Activated CD4-positive, alpha-beta T cell treated with anti-CD3 and anti-CD28 coated beads, Interleukin-2, Interleukin-6, amounts not matched to agents 100 ng/mL and 50 ng/mL, durations not matched to agents 16 hours and 8 hours (primary cell): ENCODE results near the gene TUB.

Source experiments
- DNase-seq: peaks from one replicate; pipeline ENCODE4 v3.0.0-alpha.2; 2020

Gene TUB

GRCh38 chr11:8080674-8081590 lies at the start of gene TUB:
TSS of gene TUB (plus strand) at chr11:8081211. CDS start at chr11:8081511, 300 bp downstream.
- DNase-seq, result peak; percentile 10

GRCh38 chr11:8031248-8032115 lies 49.5 kb upstream of the TUB start:
- no peak for DNase-seq

GRCh38 chr11:8032122-8032521 lies 48.9 kb upstream of the TUB start:
- DNase-seq, result no peak

DNA sequence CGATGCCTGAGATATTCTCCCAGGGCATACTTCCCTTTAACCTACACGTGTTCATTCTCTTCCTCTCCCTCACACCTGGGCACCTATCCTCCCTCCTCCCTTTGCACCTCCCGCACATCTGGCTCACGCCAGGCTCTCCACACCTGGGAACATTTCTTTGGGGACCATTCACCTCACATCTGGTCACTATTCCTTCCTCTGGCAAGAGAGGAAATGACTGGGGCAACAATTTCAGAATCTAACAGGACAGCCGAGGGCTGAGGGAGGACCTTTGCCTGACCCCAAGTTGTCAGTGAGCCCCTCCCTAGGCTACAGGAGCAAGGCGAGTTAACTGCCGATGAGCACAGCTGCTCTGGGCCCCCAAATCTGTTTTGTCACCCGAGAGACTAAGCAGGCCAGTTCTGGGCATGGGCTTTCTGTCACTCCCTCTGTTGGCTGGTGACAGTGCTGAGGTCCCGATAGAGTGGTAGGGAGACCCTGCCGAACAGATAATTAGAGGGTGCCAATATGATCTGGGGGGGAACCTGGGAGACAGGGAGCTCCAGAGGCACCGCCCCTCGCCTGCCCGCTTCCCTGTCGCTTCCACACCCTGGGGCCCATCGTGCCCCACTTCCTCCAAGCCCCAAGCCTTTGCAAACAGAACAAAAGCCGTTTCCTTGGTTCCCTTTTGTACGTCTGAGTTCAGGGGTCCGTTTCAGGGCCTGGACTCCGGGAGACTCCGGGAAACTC lies 48.3 kb upstream of the TUB start:
- no peak for DNase-seq

- peak; percentile 59 for DNase-seq
Measured at GRCh38 chr11:8033305-8034105, 47.5 kb upstream of the TUB start.

GRCh38 chr11:8034106-8034585 lies 46.9 kb upstream of the TUB start:
- no peak for DNase-seq

DNA sequence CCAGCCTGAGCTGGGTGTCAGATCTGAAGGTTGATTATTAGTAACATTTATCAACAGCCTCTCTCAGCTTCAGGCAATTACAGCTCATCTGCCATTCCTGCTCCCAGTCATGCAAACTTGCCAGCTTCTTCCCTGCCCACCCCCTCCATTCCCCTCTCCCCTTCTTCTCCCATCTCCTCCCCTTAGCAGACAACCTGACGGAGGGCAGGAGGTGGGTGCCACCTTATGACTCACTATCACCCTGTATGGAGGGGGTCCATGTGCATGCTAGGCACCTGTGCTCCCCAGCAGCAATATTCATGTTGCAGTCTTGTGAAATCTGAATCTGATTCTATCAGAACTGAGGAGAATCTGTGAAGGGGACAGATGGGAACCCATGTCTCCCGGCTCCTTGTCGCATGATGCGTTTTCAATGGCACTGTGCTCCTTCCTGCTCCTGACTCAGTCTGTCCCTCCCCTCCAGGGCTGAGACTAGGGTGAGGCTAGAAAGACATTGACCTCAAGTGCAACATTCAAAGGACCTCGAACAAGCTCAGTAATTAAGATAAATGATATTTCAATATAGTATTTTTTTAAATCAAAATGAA lies 46.3 kb upstream of the TUB start:
- DNase-seq, result no peak

DNA sequence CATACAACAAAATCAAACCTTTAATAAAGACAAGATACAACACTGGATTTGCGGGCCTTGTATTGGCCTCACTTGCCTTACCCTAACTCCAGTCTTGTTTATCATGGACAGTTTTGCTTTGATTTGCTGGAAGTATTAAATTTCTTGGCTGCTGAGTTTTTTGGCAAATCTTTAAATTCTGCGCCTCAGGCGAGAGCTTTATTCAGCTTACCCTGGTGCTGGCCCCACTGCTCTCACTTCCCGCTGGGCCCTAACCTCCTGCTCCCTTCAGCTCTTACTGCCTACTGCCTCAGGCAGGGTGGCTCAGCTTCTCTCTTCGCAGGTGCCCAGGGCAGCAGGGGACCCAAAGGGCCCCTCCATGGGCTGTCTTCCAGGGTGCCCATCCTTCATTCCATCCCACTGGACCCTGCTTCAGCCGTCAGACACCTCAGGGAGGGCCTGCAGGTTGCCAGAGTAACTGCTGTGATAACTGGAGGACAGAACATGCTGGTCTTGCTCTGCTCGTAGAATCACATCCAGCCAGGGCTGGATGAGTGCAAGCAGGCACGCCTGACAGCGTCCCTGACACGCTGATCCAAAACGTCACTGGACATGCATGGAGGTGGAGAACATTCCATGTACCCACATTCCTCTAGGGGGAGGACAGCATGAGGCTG lies 45.7 kb upstream of the TUB start:
- no peak for DNase-seq

- no peak for DNase-seq
Measured at GRCh38 chr11:8036002-8036802, 44.8 kb upstream of the TUB start.

GRCh38 chr11:8036986-8037385 lies 44.0 kb upstream of the TUB start:
- DNase-seq, result no peak

GRCh38 chr11:8038393-8038792 lies 42.6 kb upstream of the TUB start:
- DNase-seq, result no peak

GRCh38 chr11:8038811-8039529 lies 42.0 kb upstream of the TUB start:
- no peak for DNase-seq

GRCh38 chr11:8039530-8040260 lies 41.3 kb upstream of the TUB start:
- DNase-seq, result no peak

DNA sequence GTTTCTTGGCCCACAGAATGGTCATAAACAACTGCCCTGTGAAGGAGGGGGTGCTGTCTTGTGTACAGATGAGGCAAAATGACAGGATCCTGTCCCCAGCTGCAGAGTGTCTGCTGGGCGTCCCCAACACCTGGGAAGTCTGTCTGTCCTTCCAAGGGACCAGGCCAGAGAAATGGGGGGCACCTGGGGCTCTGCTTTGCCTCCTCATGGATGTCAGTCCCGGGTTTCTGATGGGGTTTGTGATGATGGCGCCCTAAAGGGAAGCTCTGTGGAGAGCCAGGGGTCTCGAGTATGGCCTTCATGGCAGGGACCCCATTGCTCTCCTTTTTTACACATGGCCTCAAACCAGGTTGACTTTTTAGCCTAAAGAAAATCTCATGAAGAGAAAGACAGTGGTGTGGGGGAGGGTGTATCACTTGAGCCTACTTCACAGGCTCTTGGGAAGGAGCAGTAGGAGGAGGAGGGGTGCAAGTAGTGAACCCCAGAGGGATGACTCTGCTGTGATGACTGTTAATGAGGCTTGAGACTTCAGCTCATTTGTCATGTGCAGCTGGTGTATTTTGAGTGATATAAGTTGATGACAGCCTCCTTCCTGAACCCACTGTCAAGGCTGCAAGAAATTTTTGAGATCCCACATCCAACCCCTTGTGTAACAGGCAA lies 40.6 kb upstream of the TUB start:
- no peak for DNase-seq

GRCh38 chr11:8040921-8041285 lies 40.1 kb upstream of the TUB start:
- DNase-seq, result no peak

DNA sequence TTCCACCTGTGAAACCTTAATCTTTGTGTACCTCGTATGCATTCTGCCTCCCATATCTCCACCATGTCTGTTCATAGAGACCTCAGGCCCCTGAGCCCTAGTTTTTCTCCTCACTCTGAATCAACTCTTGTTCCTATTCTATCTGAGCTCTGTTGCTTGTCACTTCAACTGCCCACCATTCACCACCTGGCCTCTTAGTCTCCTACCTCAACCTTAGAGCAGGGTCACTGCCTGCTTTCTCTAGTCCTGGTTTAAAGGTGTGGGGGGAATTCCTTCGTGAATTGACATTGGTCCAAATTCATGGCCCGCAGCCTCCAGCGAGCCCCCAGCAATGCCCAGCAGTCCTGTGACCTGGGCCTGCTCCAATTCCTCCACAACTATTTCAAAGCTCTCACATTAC lies 39.4 kb upstream of the TUB start:
- no peak for DNase-seq

GRCh38 chr11:8043756-8044155 lies 37.3 kb upstream of the TUB start:
- DNase-seq, result no peak

DNA sequence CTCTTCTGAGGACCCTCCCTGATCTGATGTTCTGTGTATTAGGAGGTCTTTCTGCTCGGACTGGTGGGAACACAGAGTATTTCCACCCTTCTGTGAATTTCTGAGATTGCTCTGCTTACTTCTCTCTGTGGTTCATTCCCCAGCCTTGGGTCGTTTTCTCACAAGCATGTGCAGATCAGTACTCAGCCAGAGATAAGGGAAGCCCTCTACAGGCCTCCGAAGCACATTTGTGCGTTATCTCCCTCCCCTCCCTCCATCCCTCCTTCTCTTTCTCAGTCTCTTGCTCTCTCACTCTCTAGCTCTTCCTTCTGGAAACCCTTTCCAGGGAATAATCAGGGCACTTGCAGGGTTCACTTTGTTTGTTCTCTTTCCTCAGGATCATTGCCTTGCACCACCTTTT lies 35.2 kb upstream of the TUB start:
- no peak for DNase-seq
